Stimulated activated memory B cell treated with anti-CD40 and anti-IgM and Interleukin-4, amounts not matched to agents 10 μg/mL and 1 μg/mL and 100 μg/mL, for 72 hours (primary cell): Measurements from ENCODE around the gene ALOX15.
A peak's percentile ranks its signal among the peaks of the same experiment; 100 is the strongest.
"Not testable (repeated sequence)": the region's sequence is repeated elsewhere in the genome, so short reads cannot be mapped to it uniquely, and the experiment has no call there.

Experiments used
- ATAC-seq: fragments of 150-1000 bp; cut with Tn5 transposase; 2 replicates; pipeline ENCODE4 v1.10.0; 2021
- H3K27ac Mint-ChIP-seq: one replicate; pipeline ENCODE4 v1.8.0; 2022; ENCODE audit warnings: mild to moderate bottlenecking, mixed read lengths
- H3K27me3 Mint-ChIP-seq: one replicate; pipeline ENCODE4 v1.8.0; 2022; ENCODE audit warnings: mixed read lengths
- H3K36me3 Mint-ChIP-seq: one replicate; pipeline ENCODE4 v1.8.0; 2022; ENCODE audit warnings: mixed read lengths
- H3K4me1 Mint-ChIP-seq: one replicate; pipeline ENCODE4 v1.8.0; 2022; ENCODE audit warnings: mixed read lengths
- H3K4me3 Mint-ChIP-seq: one replicate; pipeline ENCODE4 v1.8.0; 2022; ENCODE audit warnings: mild to moderate bottlenecking, moderate library complexity, mixed read lengths
- H3K9me3 Mint-ChIP-seq: one replicate; pipeline ENCODE4 v1.8.0; 2022; ENCODE audit warnings: mixed read lengths

Gene ALOX15

GRCh38 chr17:4636474-4637100 lies 4.9 kb downstream of the ALOX15 start:
- H3K4me3 Mint-ChIP-seq, result peak overlapping the region; percentile 71
- H3K4me1 Mint-ChIP-seq, result peaks cover 57% of the 10 kb centered on the region

GRCh38 chr17:4635823-4636375 lies 5.6 kb downstream of the ALOX15 start:
- peak overlapping the region; percentile 6 for H3K27ac Mint-ChIP-seq
- H3K4me1 Mint-ChIP-seq, result peaks cover 56% of the 10 kb centered on the region
- peak; percentile 94 for ATAC-seq
- peaks cover 31% of the 10 kb centered on the region for H3K27me3 Mint-ChIP-seq
- peak overlapping the region; percentile 71 for H3K4me3 Mint-ChIP-seq
- no peaks in the 10 kb centered on the region for H3K36me3 Mint-ChIP-seq
- peaks cover 5% of the 10 kb centered on the region for H3K9me3 Mint-ChIP-seq

More at GRCh38 chr17:4636474-4637100, 4.9 kb downstream of the ALOX15 start:
- no peak for ATAC-seq
- H3K36me3 Mint-ChIP-seq, result no peaks in the 10 kb centered on the region
- H3K27ac Mint-ChIP-seq, result peak overlapping the region; percentile 6
- H3K27me3 Mint-ChIP-seq, result peaks cover 38% of the 10 kb centered on the region
- peaks cover 5% of the 10 kb centered on the region for H3K9me3 Mint-ChIP-seq

GRCh38 chr17:4634976-4635375 lies 6.5 kb downstream of the ALOX15 start:
- ATAC-seq, result no peak

GRCh38 chr17:4633643-4634042 lies 7.8 kb downstream of the ALOX15 start:
- Mint-ChIP-seq H3K36me3 (no peaks in the 10 kb centered on the region), H3K9me3 (peaks cover 5% of the 10 kb centered on the region), H3K4me3 (no peak overlapping the region), H3K27ac (no peak overlapping the region), H3K4me1 (peaks cover 46% of the 10 kb centered on the region), H3K27me3 (peaks cover 13% of the 10 kb centered on the region)
- ATAC-seq, result no peak

More at GRCh38 chr17:4634976-4635375, 6.5 kb downstream of the ALOX15 start:
- Mint-ChIP-seq H3K27ac (no peak overlapping the region), H3K9me3 (peaks cover 5% of the 10 kb centered on the region), H3K27me3 (peaks cover 23% of the 10 kb centered on the region), H3K36me3 (no peaks in the 10 kb centered on the region), H3K4me3 (no peak overlapping the region), H3K4me1 (peaks cover 55% of the 10 kb centered on the region)

GRCh38 chr17:4632581-4632920 lies 8.9 kb downstream of the ALOX15 start:
- ATAC-seq, result no peak
- Mint-ChIP-seq H3K27ac (no peak overlapping the region), H3K36me3 (no peaks in the 10 kb centered on the region), H3K27me3 (peaks cover 2% of the 10 kb centered on the region), H3K4me1 (peaks cover 36% of the 10 kb centered on the region), H3K4me3 (no peak overlapping the region), H3K9me3 (peaks cover 5% of the 10 kb centered on the region)

GRCh38 chr17:4631836-4632580 lies 9.5 kb downstream of the ALOX15 start:
- H3K4me1 Mint-ChIP-seq, result peaks cover 31% of the 10 kb centered on the region
- no peak for ATAC-seq
- no peaks in the 10 kb centered on the region for H3K27me3 Mint-ChIP-seq

GRCh38 chr17:4631431-4631830 lies 10.0 kb downstream of the ALOX15 start:
- H3K27ac Mint-ChIP-seq, result no peak overlapping the region
- no peak for ATAC-seq
- H3K4me3 Mint-ChIP-seq, result no peak overlapping the region
- peaks cover 25% of the 10 kb centered on the region for H3K4me1 Mint-ChIP-seq
- no peaks in the 10 kb centered on the region for H3K36me3 Mint-ChIP-seq
- peaks cover 5% of the 10 kb centered on the region for H3K9me3 Mint-ChIP-seq
- H3K27me3 Mint-ChIP-seq, result no peaks in the 10 kb centered on the region

More at GRCh38 chr17:4631836-4632580, 9.5 kb downstream of the ALOX15 start:
- H3K9me3 Mint-ChIP-seq, result peaks cover 5% of the 10 kb centered on the region
- H3K4me3 Mint-ChIP-seq, result no peak overlapping the region
- H3K27ac Mint-ChIP-seq, result no peak overlapping the region
- H3K36me3 Mint-ChIP-seq, result no peaks in the 10 kb centered on the region

GRCh38 chr17:4626734-4627256 lies 14.7 kb downstream of the ALOX15 start:
- peaks cover 6% of the 10 kb centered on the region for H3K36me3 Mint-ChIP-seq
- H3K4me1 Mint-ChIP-seq, result peaks cover 14% of the 10 kb centered on the region
- H3K4me3 Mint-ChIP-seq, result no peak overlapping the region
- no peaks in the 10 kb centered on the region for H3K27me3 Mint-ChIP-seq
- H3K9me3 Mint-ChIP-seq, result peaks cover 5% of the 10 kb centered on the region
- no peak overlapping the region for H3K27ac Mint-ChIP-seq
- no peak for ATAC-seq

GRCh38 chr17:4625181-4625617 lies 16.3 kb downstream of the ALOX15 start:
- Mint-ChIP-seq H3K4me1 (peaks cover 7% of the 10 kb centered on the region), H3K27ac (no peak overlapping the region), H3K27me3 (no peaks in the 10 kb centered on the region), H3K9me3 (peaks cover 5% of the 10 kb centered on the region), H3K4me3 (no peak overlapping the region), H3K36me3 (peaks cover 6% of the 10 kb centered on the region)
- no peak for ATAC-seq

- H3K4me3 Mint-ChIP-seq, H3K9me3 Mint-ChIP-seq, H3K36me3 Mint-ChIP-seq, H3K27ac Mint-ChIP-seq, H3K4me1 Mint-ChIP-seq, ATAC-seq, H3K27me3 Mint-ChIP-seq: not testable (repeated sequence)
Observed at GRCh38 chr17:4624451-4624911, 17.0 kb downstream of the ALOX15 start.

- Mint-ChIP-seq H3K36me3 (peaks cover 6% of the 10 kb centered on the region), H3K4me1 (peaks cover 7% of the 10 kb centered on the region), H3K27ac (no peak overlapping the region), H3K9me3 (peaks cover 5% of the 10 kb centered on the region), H3K27me3 (peaks cover under 1% of the 10 kb centered on the region), H3K4me3 (no peak overlapping the region)
- no peak for ATAC-seq
Observed at GRCh38 chr17:4623249-4623648, 18.2 kb downstream of the ALOX15 start.

- Mint-ChIP-seq H3K27me3 (peaks cover 7% of the 10 kb centered on the region), H3K4me3 (no peak overlapping the region), H3K27ac (no peak overlapping the region)
Observed at GRCh38 chr17:4622375-4622774, 19.1 kb downstream of the ALOX15 start.

GRCh38 chr17:4620531-4621101 lies 20.9 kb downstream of the ALOX15 start:
- Mint-ChIP-seq H3K9me3 (peaks cover 5% of the 10 kb centered on the region), H3K27me3 (peaks cover 12% of the 10 kb centered on the region), H3K27ac (no peak overlapping the region), H3K4me3 (no peak overlapping the region), H3K36me3 (peaks cover 6% of the 10 kb centered on the region), H3K4me1 (no peaks in the 10 kb centered on the region)
- ATAC-seq, result no peak

More at GRCh38 chr17:4622375-4622774, 19.1 kb downstream of the ALOX15 start:
- Mint-ChIP-seq H3K4me1 (peaks cover 7% of the 10 kb centered on the region), H3K36me3 (peaks cover 6% of the 10 kb centered on the region), H3K9me3 (peaks cover 5% of the 10 kb centered on the region)
- no peak for ATAC-seq

- Mint-ChIP-seq H3K4me1 (no peaks in the 10 kb centered on the region), H3K27me3 (peaks cover 15% of the 10 kb centered on the region), H3K9me3 (no peaks in the 10 kb centered on the region), H3K36me3 (no peaks in the 10 kb centered on the region), H3K27ac (no peak overlapping the region), H3K4me3 (no peak overlapping the region)
- no peak for ATAC-seq
Observed at GRCh38 chr17:4617590-4618351, 23.7 kb downstream of the ALOX15 start.
